PC-3 (cell line): Measurements from ENCODE around the gene ADAMTS13. TPM values are rescaled to one million over a fixed set of nuclear protein-coding genes. Genes with fewer than 3 reads are reported as not detected.

Experiments
- ATAC-seq: fragments of 200-7000 bp; cut with Tn5 transposase; 2 replicates; pipeline ENCODE4 v1.9.1; 2020; ENCODE audit warnings: mild to moderate bottlenecking, moderate library complexity
- BruUV-seq: library from RNA; stranded (reverse); fragments of 400-500 nt; replicated peaks from 2 replicates; lab custom pipeline; 2021; lab: Mats Ljungman, UMichigan
- CTCF ChIA-PET: fragments of 300-600 bp; sonication (Branson Sonifier 250); formaldehyde crosslinking; loops from one replicate; lab custom pipeline; 2022; ENCODE audit warnings: antibody characterized with exemption; lab: Charles Lee
- POLR2A ChIA-PET: fragments of 300-600 bp; sonication (Branson Sonifier 250); formaldehyde crosslinking; loops from one replicate; lab custom pipeline; 2022; ENCODE audit warnings: antibody characterized with exemption; ENCODE audit not compliant: unreplicated experiment; lab: Charles Lee
- DNase-seq: peaks from one replicate; pipeline ENCODE4 v3.0.0-alpha.2; 2015
- H2AFZ ChIP-seq: fragments of 300-600 bp; sonication (generic); 2 replicates; pipeline ENCODE4 v1.6.0; 2016; ENCODE audit warnings: antibody characterized with exemption, low read length
- H3F3A ChIP-seq: fragments of 300-600 bp; sonication (generic); one replicate; pipeline ENCODE4 v1.6.0; 2017; ENCODE audit warnings: antibody characterized with exemption, low read length, control low read depth, mild to moderate bottlenecking; ENCODE audit not compliant: unreplicated experiment
- H3K27ac ChIP-seq: fragments of 300-600 bp; sonication (generic); 2 replicates; pipeline ENCODE4 v1.5.1; 2016; ENCODE audit warnings: mild to moderate bottlenecking, low read length
- H3K27me3 ChIP-seq: fragments of 300-600 bp; sonication (generic); 2 replicates; pipeline ENCODE4 v1.6.1; 2016; ENCODE audit warnings: low read length, mixed read lengths
- H3K36me3 ChIP-seq: fragments of 300-600 bp; sonication (generic); 2 replicates; pipeline ENCODE4 v1.6.1; 2016; ENCODE audit warnings: low read depth, mixed run types, low read length, mixed read lengths
- H3K4me1 ChIP-seq: fragments of 300-600 bp; sonication (generic); 2 replicates; pipeline ENCODE4 v1.5.1; 2016; ENCODE audit warnings: low read length; ENCODE audit not compliant: insufficient read depth
- H3K4me2 ChIP-seq: fragments of 300-600 bp; sonication (generic); 2 replicates; pipeline ENCODE4 v1.6.0; 2016; ENCODE audit warnings: low read length
- H3K4me3 ChIP-seq: fragments of 300-600 bp; sonication (generic); 2 replicates; pipeline ENCODE4 v1.5.1; 2016; ENCODE audit warnings: mild to moderate bottlenecking, low read length, mixed read lengths
- H3K79me2 ChIP-seq: fragments of 300-600 bp; sonication (generic); 2 replicates; pipeline ENCODE4 v1.6.1; 2017; ENCODE audit warnings: low read length, mixed read lengths
- H3K9ac ChIP-seq: fragments of 300-600 bp; sonication (generic); 2 replicates; pipeline ENCODE4 v1.6.0; 2016; ENCODE audit warnings: mild to moderate bottlenecking, low read length
- H3K9me2 ChIP-seq: fragments of 300-600 bp; sonication (generic); replicated peaks from 2 replicates; pipeline ENCODE4 v1.6.1; 2016; ENCODE audit warnings: mixed run types, low read length, mixed read lengths
- H3K9me3 ChIP-seq: fragments of 300-600 bp; sonication (generic); 2 replicates; pipeline ENCODE4 v1.6.1; 2016; ENCODE audit warnings: low read length, mixed read lengths
- H4K20me1 ChIP-seq: fragments of 300-600 bp; sonication (generic); 2 replicates; pipeline ENCODE4 v1.6.1; 2016; ENCODE audit warnings: low read length, mixed read lengths
- EZH2 ChIP-seq: fragments of 300-600 bp; sonication (generic); IDR thresholded peaks from one replicate; pipeline ENCODE4 v1.6.1; 2017; ENCODE audit warnings: antibody characterized with exemption, mild to moderate bottlenecking, low read length; ENCODE audit not compliant: unreplicated experiment
- EZH2phosphoT487 ChIP-seq: fragments of 300-600 bp; sonication (generic); IDR thresholded peaks from 2 replicates; pipeline ENCODE4 v1.6.1; 2018; ENCODE audit warnings: mild to moderate bottlenecking, antibody characterized with exemption, low read length, borderline replicate concordance
- intact Hi-C: fragments of 100-400 bp; cut with micrococcal nuclease; formaldehyde crosslinking; loops from 2 replicates; pipeline ENCODE4 v1.9.0; 2023
- total RNA-seq: library from RNA; depleted of rRNA; stranded (reverse); fragments of >200 nt; gene quantifications from 2 replicates; pipeline ENCODE4 v1.2.3, GENCODE V29; 2014
- TF ChIP-seq, protein P1 (sequence below): fragments of 300-600 bp; sonication (generic); conservative IDR thresholded peaks from 2 replicates; pipeline ENCODE4 v1.5.1; 2017; ENCODE audit warnings: antibody characterized with exemption, low read depth, mild to moderate bottlenecking, low read length

Gene ADAMTS13
- total RNA-seq, 1 experiment from 2014 or later = 0.95 TPM

GRCh38 chr9:133393399-133393798 lies 28.8 kb upstream of the ADAMTS13 start:
- H3K9me2 ChIP-seq = no peaks in the 10 kb centered on the region
- H3K27me3 ChIP-seq = no peaks in the 10 kb centered on the region
- no peaks in the 10 kb centered on the region for H3F3A ChIP-seq
- intact Hi-C loops = no loop called here
- no TSS peak for BruUV-seq
- H3K36me3 ChIP-seq = no peaks in the 10 kb centered on the region
- ChIA-PET POLR2A (no interaction called here), CTCF (no interaction called here)
- no peak overlapping the region for H3K4me3 ChIP-seq
- no peak overlapping the region for H3K27ac ChIP-seq
- H2AFZ ChIP-seq = no peak overlapping the region
- H3K9me3 ChIP-seq = no peaks in the 10 kb centered on the region
- no peak for DNase-seq
- no peak overlapping the region for H3K9ac ChIP-seq
- H3K4me1 ChIP-seq = no peaks in the 10 kb centered on the region
- ATAC-seq = no peak
- TF ChIP-seq EZH2phosphoT487 (no peak), EZH2 (no peak)
- TF ChIP-seq, protein P1, sequence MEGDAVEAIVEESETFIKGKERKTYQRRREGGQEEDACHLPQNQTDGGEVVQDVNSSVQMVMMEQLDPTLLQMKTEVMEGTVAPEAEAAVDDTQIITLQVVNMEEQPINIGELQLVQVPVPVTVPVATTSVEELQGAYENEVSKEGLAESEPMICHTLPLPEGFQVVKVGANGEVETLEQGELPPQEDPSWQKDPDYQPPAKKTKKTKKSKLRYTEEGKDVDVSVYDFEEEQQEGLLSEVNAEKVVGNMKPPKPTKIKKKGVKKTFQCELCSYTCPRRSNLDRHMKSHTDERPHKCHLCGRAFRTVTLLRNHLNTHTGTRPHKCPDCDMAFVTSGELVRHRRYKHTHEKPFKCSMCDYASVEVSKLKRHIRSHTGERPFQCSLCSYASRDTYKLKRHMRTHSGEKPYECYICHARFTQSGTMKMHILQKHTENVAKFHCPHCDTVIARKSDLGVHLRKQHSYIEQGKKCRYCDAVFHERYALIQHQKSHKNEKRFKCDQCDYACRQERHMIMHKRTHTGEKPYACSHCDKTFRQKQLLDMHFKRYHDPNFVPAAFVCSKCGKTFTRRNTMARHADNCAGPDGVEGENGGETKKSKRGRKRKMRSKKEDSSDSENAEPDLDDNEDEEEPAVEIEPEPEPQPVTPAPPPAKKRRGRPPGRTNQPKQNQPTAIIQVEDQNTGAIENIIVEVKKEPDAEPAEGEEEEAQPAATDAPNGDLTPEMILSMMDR = no peak
- no peaks in the 10 kb centered on the region for H3K79me2 ChIP-seq
- no peak overlapping the region for H3K4me2 ChIP-seq
- H4K20me1 ChIP-seq = no peaks in the 10 kb centered on the region

DNA sequence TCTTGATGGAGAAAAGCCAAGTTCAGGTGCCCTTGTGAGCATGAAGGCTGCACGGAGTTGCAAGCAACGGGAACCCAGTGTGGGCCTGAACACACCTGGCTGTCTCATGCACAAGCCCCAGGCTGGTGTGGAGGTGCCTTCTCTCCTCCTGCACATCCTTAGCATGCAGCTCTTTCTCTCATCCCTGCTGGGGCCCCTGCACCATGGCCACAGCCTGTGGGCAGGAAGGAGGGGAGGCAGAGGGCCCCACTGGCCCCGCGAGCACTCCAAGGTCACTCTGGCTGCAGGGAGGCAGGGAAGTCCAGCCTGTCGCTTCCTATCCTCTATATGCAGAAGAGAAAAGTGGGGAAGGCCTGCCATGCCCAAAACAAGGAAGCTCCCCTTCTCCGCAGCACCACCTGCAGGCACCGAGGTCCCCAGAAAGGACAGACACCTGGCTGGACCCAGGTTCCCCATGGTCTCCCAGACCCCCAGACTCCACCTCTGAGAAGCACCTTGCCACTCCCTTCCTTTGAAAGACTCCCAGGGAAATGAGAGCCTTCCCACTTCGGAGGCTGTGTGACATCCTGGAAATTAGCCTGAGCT lies 27.4 kb upstream of the ADAMTS13 start:
- H2AFZ ChIP-seq = no peak overlapping the region
- intact Hi-C loops = no loop called here
- no peaks in the 10 kb centered on the region for H3K9me3 ChIP-seq
- ChIA-PET POLR2A (no interaction called here), CTCF (no interaction called here)
- H3K9me2 ChIP-seq = no peaks in the 10 kb centered on the region
- no peaks in the 10 kb centered on the region for H3F3A ChIP-seq
- H3K27ac ChIP-seq = no peak overlapping the region
- no peak overlapping the region for H3K9ac ChIP-seq
- H4K20me1 ChIP-seq = no peaks in the 10 kb centered on the region
- no peak for DNase-seq
- no peak for ATAC-seq
- BruUV-seq = no TSS peak
- H3K4me1 ChIP-seq = no peaks in the 10 kb centered on the region
- no peaks in the 10 kb centered on the region for H3K27me3 ChIP-seq
- no peak overlapping the region for H3K4me3 ChIP-seq
- H3K4me2 ChIP-seq = no peak overlapping the region
- no peaks in the 10 kb centered on the region for H3K36me3 ChIP-seq
- TF ChIP-seq EZH2 (no peak), EZH2phosphoT487 (no peak)
- TF ChIP-seq, protein P1 = no peak
- H3K79me2 ChIP-seq = no peaks in the 10 kb centered on the region

DNA sequence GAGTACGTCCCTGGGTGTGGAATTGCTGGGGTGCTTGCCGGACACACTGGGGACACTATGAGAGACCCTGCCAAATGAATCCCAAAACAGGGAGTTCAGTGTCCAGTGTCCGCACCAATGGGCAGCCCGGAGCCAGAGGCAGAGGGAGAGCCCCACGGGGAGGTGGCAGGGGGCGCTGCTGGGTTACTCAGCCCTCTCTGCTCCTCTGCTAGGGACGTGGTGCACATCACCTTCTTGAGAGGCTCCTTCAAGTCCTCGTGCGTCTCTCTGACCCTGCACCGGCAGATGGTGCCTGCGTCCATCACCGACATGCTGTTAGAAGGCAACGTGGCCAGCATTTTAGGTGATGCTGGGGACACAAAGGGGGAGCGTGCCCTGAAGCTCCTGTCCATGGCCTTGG lies 25.2 kb upstream of the ADAMTS13 start:
- H3K4me1 ChIP-seq = no peaks in the 10 kb centered on the region
- peak; percentile 23 for DNase-seq
- no TSS peak for BruUV-seq
- no peaks in the 10 kb centered on the region for H3K27me3 ChIP-seq
- no peak overlapping the region for H3K27ac ChIP-seq
- peak; percentile 82 for ATAC-seq
- ChIA-PET CTCF (no interaction called here), POLR2A (no interaction called here)
- no peaks in the 10 kb centered on the region for H4K20me1 ChIP-seq
- no peaks in the 10 kb centered on the region for H3K9me2 ChIP-seq
- H2AFZ ChIP-seq = no peak overlapping the region
- no peak overlapping the region for H3K9ac ChIP-seq
- no peaks in the 10 kb centered on the region for H3K9me3 ChIP-seq
- TF ChIP-seq, protein P1 = peak; percentile 49
- TF ChIP-seq EZH2phosphoT487 (no peak), EZH2 (no peak)
- H3F3A ChIP-seq = no peaks in the 10 kb centered on the region
- intact Hi-C loops = no loop called here
- no peaks in the 10 kb centered on the region for H3K36me3 ChIP-seq
- H3K4me2 ChIP-seq = no peak overlapping the region
- no peaks in the 10 kb centered on the region for H3K79me2 ChIP-seq
- H3K4me3 ChIP-seq = no peak overlapping the region
